Loucy (cell line): ENCODE measurements around the gene SURF6.

Experiments used
- EZH2phosphoT487 ChIP-seq: fragments of 200-600 bp; IDR thresholded peaks from 2 replicates; pipeline ENCODE4 v1.6.1; 2018; ENCODE audit warnings: antibody characterized with exemption, mild to moderate bottlenecking, moderate library complexity, borderline replicate concordance
- TF ChIP-seq, protein P1 (sequence below): fragments of 200-600 bp; sonication (generic); conservative IDR thresholded peaks from 2 replicates; pipeline ENCODE4 v1.5.1; 2014; ENCODE audit warnings: mild to moderate bottlenecking, antibody characterized with exemption, low read length

- TF ChIP-seq, protein P1, sequence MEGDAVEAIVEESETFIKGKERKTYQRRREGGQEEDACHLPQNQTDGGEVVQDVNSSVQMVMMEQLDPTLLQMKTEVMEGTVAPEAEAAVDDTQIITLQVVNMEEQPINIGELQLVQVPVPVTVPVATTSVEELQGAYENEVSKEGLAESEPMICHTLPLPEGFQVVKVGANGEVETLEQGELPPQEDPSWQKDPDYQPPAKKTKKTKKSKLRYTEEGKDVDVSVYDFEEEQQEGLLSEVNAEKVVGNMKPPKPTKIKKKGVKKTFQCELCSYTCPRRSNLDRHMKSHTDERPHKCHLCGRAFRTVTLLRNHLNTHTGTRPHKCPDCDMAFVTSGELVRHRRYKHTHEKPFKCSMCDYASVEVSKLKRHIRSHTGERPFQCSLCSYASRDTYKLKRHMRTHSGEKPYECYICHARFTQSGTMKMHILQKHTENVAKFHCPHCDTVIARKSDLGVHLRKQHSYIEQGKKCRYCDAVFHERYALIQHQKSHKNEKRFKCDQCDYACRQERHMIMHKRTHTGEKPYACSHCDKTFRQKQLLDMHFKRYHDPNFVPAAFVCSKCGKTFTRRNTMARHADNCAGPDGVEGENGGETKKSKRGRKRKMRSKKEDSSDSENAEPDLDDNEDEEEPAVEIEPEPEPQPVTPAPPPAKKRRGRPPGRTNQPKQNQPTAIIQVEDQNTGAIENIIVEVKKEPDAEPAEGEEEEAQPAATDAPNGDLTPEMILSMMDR = peak; percentile 70
- TF ChIP-seq EZH2phosphoT487 = no peak
These were observed 16.1 kb upstream of the SURF6 start for GRCh38 chr9:133351908-133352634.
